WERI-Rb-1 (cell line): ENCODE results near the gene PCNX2.

Experiments used
- DNase-seq: peaks from one replicate; pipeline ENCODE4 v3.0.0-alpha.2; 2020
- H3K27ac ChIP-seq: fragments of 250-450 bp; sonication (Bioruptor Pico); 2 replicates; pipeline ENCODE4 v1.5.1; 2020; ENCODE audit warnings: mild to moderate bottlenecking, moderate library complexity
- H3K27me3 ChIP-seq: fragments of 250-450 bp; sonication (Bioruptor Pico); 2 replicates; pipeline ENCODE4 v1.5.1; 2021; ENCODE audit warnings: mild to moderate bottlenecking, low read depth, moderate library complexity; ENCODE audit not compliant: insufficient read depth, severe bottlenecking
- H3K36me3 ChIP-seq: fragments of 250-450 bp; sonication (Bioruptor Pico); 2 replicates; pipeline ENCODE4 v1.5.1; 2020; ENCODE audit warnings: mild to moderate bottlenecking, moderate library complexity
- H3K4me3 ChIP-seq: 2 replicates; pipeline ENCODE4 v1.5.1; 2011; ENCODE audit warnings: low read depth, mild to moderate bottlenecking, control low read depth, low read length
- H3K9me3 ChIP-seq: fragments of 250-450 bp; sonication (Bioruptor Pico); 2 replicates; pipeline ENCODE4 v1.5.1; 2021; ENCODE audit warnings: mild to moderate bottlenecking, moderate library complexity; ENCODE audit not compliant: severe bottlenecking
- TF ChIP-seq, protein P1 (sequence below): IDR thresholded peaks from 2 replicates; pipeline ENCODE4 v1.5.1; 2011; ENCODE audit warnings: low read depth, mild to moderate bottlenecking, control low read depth, inconsistent platforms, low read length

PCNX2 gene, protein sequence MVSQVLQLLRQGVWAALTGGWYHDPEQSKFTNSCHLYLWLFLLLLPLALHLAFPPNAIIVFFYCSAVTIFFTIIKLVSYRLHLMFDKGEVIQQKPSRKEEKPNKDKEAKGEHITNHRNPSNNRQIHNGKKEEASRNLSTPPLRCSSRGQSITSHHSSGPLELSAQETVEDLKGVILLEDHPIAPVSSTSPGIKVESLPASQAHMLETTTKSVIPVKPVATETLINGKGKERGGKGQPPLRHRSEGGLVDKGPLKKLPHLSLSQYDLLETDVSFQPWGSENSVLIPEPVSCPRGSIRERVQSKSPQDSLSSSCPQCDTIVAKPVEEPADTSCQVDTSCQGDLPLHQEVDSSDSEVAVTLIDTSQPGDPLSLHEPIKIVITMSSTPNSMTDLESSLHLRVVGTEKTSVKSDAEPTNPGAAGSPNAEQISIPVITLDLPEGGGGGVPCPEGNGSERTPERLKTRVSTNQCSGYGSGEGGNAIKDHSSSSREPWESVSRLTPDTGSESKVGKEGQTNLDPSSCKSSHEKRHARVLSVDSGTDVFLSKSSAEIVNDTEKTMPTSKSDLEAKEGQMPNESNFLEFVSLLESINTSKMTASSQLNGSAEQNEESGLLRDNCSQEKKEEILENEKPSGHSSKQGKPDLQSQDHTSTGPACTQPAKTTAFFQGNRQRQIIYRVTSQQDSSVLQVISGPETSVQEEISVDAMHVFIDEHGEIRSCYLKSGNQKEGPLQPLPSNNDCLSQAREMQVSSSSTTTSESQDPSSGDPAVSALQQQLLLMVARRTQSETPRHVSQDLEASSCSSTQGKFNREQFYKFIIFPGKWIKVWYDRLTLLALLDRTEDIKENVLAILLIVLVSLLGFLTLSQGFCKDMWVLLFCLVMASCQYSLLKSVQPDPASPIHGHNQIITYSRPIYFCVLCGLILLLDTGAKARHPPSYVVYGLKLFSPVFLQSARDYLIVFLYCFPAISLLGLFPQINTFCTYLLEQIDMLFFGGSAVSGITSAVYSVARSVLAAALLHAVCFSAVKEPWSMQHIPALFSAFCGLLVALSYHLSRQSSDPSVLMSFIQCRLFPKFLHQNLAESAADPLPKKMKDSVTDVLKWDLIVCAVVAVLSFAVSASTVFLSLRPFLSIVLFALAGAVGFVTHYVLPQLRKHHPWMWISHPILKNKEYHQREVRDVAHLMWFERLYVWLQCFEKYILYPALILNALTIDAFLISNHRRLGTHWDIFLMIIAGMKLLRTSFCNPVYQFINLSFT (N-terminal part only)

DNA sequence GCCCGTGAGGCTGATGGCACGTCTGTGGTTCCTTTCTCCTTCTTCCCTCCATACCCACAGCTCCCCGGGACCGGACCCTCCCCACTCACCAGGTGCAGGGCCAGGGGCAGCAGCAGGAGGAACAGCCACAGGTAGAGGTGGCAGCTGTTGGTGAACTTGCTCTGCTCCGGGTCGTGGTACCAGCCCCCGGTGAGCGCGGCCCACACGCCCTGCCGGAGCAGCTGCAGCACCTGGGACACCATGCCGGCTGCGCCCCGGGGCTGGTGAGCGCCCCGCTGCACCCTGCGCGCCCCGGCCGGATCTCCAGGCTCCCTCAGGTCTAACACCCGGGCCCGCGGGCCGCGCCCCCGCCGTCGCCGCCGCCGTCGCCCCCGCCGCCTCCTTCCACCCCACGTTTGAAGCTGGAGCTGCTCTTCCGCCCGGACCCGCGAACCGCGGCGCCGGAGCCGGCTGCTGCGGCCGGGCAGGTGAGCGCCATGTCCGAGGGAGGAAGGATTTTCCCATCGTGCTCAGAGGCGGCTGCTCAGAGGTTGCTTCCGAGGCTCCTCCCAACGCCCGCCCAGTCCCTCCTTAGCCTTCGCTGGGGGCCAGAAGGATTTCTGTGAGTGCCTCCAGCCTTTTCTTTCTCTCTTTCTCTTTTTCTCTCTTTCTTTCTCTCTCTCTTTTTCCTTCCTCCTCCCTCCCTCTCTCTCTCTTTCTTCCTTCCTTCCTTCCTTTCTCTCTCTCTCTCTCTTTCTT lies at the start of gene PCNX2:
Gene PCNX2 (minus strand): TSS at position 489 of the 738 bp plus-strand sequence. CDS start 247 bp downstream, at position 242.
- TF ChIP-seq, protein P1, sequence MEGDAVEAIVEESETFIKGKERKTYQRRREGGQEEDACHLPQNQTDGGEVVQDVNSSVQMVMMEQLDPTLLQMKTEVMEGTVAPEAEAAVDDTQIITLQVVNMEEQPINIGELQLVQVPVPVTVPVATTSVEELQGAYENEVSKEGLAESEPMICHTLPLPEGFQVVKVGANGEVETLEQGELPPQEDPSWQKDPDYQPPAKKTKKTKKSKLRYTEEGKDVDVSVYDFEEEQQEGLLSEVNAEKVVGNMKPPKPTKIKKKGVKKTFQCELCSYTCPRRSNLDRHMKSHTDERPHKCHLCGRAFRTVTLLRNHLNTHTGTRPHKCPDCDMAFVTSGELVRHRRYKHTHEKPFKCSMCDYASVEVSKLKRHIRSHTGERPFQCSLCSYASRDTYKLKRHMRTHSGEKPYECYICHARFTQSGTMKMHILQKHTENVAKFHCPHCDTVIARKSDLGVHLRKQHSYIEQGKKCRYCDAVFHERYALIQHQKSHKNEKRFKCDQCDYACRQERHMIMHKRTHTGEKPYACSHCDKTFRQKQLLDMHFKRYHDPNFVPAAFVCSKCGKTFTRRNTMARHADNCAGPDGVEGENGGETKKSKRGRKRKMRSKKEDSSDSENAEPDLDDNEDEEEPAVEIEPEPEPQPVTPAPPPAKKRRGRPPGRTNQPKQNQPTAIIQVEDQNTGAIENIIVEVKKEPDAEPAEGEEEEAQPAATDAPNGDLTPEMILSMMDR: no peak
- H3K36me3 ChIP-seq: no peaks in the 10 kb centered on the region
- peak within 1 kb of the TSS; percentile 50 for H3K4me3 ChIP-seq
- no peaks in the 10 kb centered on the region for H3K27me3 ChIP-seq
- H3K27ac ChIP-seq: no peak within 1 kb of the TSS
- peak; percentile 81 for DNase-seq
- no peaks in the 10 kb centered on the region for H3K9me3 ChIP-seq

DNA sequence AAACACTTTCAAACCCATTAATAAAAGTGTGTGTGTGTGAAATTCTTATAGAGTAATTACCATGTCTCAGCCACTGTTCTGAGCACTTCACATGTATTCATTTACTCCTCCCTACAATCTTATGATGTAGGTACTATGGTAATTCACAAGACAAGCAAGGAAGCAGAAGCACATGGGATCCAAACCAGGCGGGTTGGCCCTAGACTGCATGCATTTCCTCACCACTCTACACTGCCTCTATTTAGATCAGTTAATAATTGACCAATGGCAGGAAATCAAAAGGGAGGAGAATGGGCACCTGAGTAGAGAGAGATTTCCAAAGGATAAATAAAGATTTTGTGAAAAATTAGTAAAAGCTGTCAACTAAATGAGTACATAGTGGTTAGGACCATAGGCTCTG lies 47.7 kb upstream of the PCNX2 start:
- no peaks in the 10 kb centered on the region for H3K36me3 ChIP-seq
- no peaks in the 10 kb centered on the region for H3K9me3 ChIP-seq
- H3K27ac ChIP-seq: no peak overlapping the region
- no peak for DNase-seq
- TF ChIP-seq, protein P1: no peak
- H3K4me3 ChIP-seq: no peak overlapping the region
- H3K27me3 ChIP-seq: no peaks in the 10 kb centered on the region

DNA sequence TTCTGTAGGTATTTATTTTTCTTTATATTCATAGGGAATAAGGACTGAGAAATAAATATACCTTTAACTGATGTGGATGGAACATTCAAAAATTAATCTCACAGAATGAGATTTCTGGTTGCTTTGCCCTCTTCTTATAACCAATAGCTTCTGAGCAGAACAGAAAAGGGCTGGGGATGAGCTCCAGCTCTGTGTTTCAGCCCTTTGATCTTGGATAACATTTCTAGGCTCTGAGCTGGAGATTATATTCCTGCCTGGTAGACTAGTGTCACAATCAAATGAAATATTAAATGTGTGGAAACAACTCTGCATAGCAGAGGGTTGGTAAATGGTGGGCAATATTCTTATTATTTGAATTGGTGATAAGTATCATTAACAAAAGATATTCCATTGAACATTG lies 46.6 kb upstream of the PCNX2 start:
- TF ChIP-seq, protein P1: no peak
- H3K36me3 ChIP-seq: no peaks in the 10 kb centered on the region
- no peak overlapping the region for H3K4me3 ChIP-seq
- no peak overlapping the region for H3K27ac ChIP-seq
- no peaks in the 10 kb centered on the region for H3K9me3 ChIP-seq
- no peak for DNase-seq
- H3K27me3 ChIP-seq: no peaks in the 10 kb centered on the region

DNA sequence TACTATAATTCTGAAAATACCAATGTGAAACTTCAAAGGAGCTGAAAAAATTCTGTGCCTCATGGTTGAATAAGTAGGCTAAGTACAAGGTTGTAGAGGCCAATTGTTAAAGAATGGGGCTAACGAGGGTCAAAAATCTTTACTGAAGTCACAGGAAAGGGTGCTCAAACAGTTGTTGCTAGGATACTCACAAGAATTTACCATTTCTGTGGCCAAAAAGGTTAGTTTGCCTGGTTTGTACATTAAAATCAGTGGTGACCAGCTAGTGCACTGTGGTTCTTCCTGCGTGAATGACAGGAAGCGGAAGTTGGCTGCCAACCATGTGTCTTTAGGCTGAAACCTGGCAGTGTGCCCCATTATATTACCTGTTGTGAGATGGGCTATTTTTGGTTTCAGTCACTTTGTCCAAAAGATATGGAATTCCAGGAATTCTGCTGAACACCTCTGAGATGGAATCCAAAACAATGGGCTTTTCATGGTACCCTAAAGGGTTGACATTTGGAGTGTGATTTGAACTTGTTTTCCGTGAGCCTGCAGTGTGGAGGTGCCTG lies 45.5 kb upstream of the PCNX2 start:
- no peak overlapping the region for H3K27ac ChIP-seq
- H3K36me3 ChIP-seq: no peaks in the 10 kb centered on the region
- no peaks in the 10 kb centered on the region for H3K9me3 ChIP-seq
- H3K4me3 ChIP-seq: no peak overlapping the region
- no peaks in the 10 kb centered on the region for H3K27me3 ChIP-seq
- no peak for DNase-seq
- TF ChIP-seq, protein P1: no peak

DNA sequence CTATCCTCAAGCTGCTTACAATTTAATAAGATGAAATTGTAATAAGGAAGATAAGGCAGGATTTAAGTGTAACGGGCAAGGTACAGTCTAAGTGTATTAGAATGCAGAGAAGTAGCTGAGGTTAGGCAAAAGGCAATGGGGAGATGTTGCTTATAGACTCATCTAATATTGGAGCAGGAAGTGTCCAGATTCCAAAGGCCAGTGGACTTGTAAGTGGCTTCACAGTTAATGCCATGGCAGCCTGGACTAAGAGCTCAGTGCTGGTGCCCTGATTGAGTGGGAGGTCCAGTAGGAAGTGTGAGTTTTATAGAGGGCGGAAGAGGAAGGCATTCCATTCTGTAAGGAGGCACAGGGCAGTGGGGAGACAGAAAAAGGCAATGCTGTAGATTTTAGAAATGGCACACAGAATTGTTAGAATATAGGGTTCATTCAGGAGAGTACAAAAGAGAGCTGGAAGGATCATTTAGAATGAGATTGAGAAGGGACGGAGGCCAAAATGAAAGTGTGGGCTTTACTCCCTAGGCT lies 44.6 kb upstream of the PCNX2 start:
- H3K27ac ChIP-seq: no peak overlapping the region
- no peak overlapping the region for H3K4me3 ChIP-seq
- no peaks in the 10 kb centered on the region for H3K27me3 ChIP-seq
- TF ChIP-seq, protein P1: no peak
- DNase-seq: no peak
- no peaks in the 10 kb centered on the region for H3K36me3 ChIP-seq
- no peaks in the 10 kb centered on the region for H3K9me3 ChIP-seq
